Measurements from ENCODE around the gene CYBC1. TPM values are rescaled to one million over a fixed set of nuclear protein-coding genes. Genes with fewer than 3 reads are reported as not detected.
"Not testable (repeated sequence)": the region's sequence is repeated elsewhere in the genome, so short reads cannot be mapped to it uniquely, and the experiment has no call there.

CYBC1 gene
- total RNA-seq, 1 donor from 2014 or later, result 132 TPM

GRCh38 chr17:82463925-82464566, 13.5 kb upstream of the CYBC1 start:
- ATAC-seq, result peak in 1 of 2 donors; percentile 33
- Histone ChIP-seq H3K27me3 (ENCODE audit: low read depth) (no peaks in the 10 kb centered on the region), H3K27ac (no peak overlapping the region), H3K36me3 (peaks cover 92% of the 10 kb centered on the region), H3K9me3 (no peaks in the 10 kb centered on the region), H3K4me1 (peaks cover 11% of the 10 kb centered on the region), H3K4me3 (no peak overlapping the region)
- no peak for TF ChIP-seq CTCF (IDR thresholded peaks at IDR 0.05)
- no peak for DNase-seq
- intact Hi-C loops (cut with DNase I), result no loop called here

- no peak for DNase-seq
Observed at GRCh38 chr17:82463391-82463790, 12.8 kb upstream of the CYBC1 start.

GRCh38 chr17:82461827-82462524, 11.4 kb upstream of the CYBC1 start:
- intact Hi-C loops (cut with DNase I), result no loop called here
- H3K4me1 ChIP-seq, result peaks cover 21% of the 10 kb centered on the region
- TF ChIP-seq CTCF (IDR thresholded peaks at IDR 0.05), result no peak
- peak overlapping the region; percentile 15 for H3K27ac ChIP-seq
- DNase-seq, result no peak
- no peak for ATAC-seq
- no peaks in the 10 kb centered on the region for H3K9me3 ChIP-seq
- H3K36me3 ChIP-seq, result peaks cover 71% of the 10 kb centered on the region
- H3K4me3 ChIP-seq, result no peak overlapping the region
- no peaks in the 10 kb centered on the region for H3K27me3 ChIP-seq (ENCODE audit: low read depth)

More at GRCh38 chr17:82463391-82463790, 12.8 kb upstream of the CYBC1 start:
- no peak overlapping the region for H3K4me3 ChIP-seq
- H3K9me3 ChIP-seq, result no peaks in the 10 kb centered on the region
- H3K27me3 ChIP-seq (ENCODE audit: low read depth), result no peaks in the 10 kb centered on the region
- no peak for ATAC-seq
- no peak for TF ChIP-seq CTCF (IDR thresholded peaks at IDR 0.05)
- no peak overlapping the region for H3K27ac ChIP-seq
- H3K4me1 ChIP-seq, result peaks cover 11% of the 10 kb centered on the region
- intact Hi-C loops (cut with DNase I), result no loop called here
- H3K36me3 ChIP-seq, result peaks cover 85% of the 10 kb centered on the region

GRCh38 chr17:82459936-82460335, 9.4 kb upstream of the CYBC1 start:
- peaks cover 51% of the 10 kb centered on the region for H3K36me3 ChIP-seq
- H3K4me1 ChIP-seq, result peaks cover 33% of the 10 kb centered on the region
- H3K27ac ChIP-seq; DNase-seq; ATAC-seq; H3K9me3 ChIP-seq; H3K27me3 ChIP-seq (ENCODE audit: low read depth); intact Hi-C loops (cut with DNase I): not testable (repeated sequence)
- peak overlapping the region; percentile 96 for H3K4me3 ChIP-seq

GRCh38 chr17:82458885-82459424, 8.4 kb upstream of the CYBC1 start:
- TF ChIP-seq CTCF (IDR thresholded peaks at IDR 0.05), result no peak
- intact Hi-C loops (cut with DNase I), result no loop called here
- Histone ChIP-seq H3K4me3 (peak overlapping the region; percentile 96), H3K9me3 (no peaks in the 10 kb centered on the region), H3K4me1 (peaks cover 33% of the 10 kb centered on the region), H3K27me3 (ENCODE audit: low read depth) (no peaks in the 10 kb centered on the region), H3K36me3 (peaks cover 41% of the 10 kb centered on the region), H3K27ac (peak overlapping the region; percentile 100)
- ATAC-seq (peak in 1 of 2 donors; percentile 2), DNase-seq (no peak)

Data from lower lobe of right lung (tissue), 2 donors.